GM23338 (cell line): ENCODE data around the gene PCIF1. TPM values are rescaled to one million over a fixed set of nuclear protein-coding genes. Genes with fewer than 3 reads are reported as not detected.

Source experiments
- ATAC-seq: fragments of 200-7000 bp; cut with Tn5 transposase; 3 replicates; pipeline ENCODE4 v1.9.1; 2020
- DNase-seq: peaks from one replicate; pipeline ENCODE4 v3.0.0-alpha.2; 2015; ENCODE audit warnings: low spot score
- H2AFZ ChIP-seq: fragments of 200-600 bp; sonication (generic); 2 replicates; pipeline ENCODE4 v1.8.0; 2016; ENCODE audit warnings: antibody characterized with exemption, mild to moderate bottlenecking, moderate library complexity
- H3F3A ChIP-seq: fragments of 200-600 bp; sonication (generic); replicated peaks from 2 replicates; pipeline ENCODE4 v1.8.0; 2017; ENCODE audit warnings: antibody characterized with exemption, mixed run types, low read depth
- H3K27ac ChIP-seq: fragments of 200-600 bp; sonication (generic); 2 replicates; pipeline ENCODE4 v1.6.1; 2016; ENCODE audit warnings: low read depth
- H3K27me3 ChIP-seq: fragments of 200-600 bp; sonication (generic); 2 replicates; pipeline ENCODE4 v1.8.0; 2016; ENCODE audit warnings: mild to moderate bottlenecking, mixed run types, moderate library complexity; ENCODE audit not compliant: insufficient read depth
- H3K36me3 ChIP-seq: fragments of 200-600 bp; sonication (generic); 2 replicates; pipeline ENCODE4 v1.8.0; 2016; ENCODE audit warnings: mild to moderate bottlenecking; ENCODE audit not compliant: insufficient read depth
- H3K4me1 ChIP-seq: fragments of 200-600 bp; sonication (generic); 2 replicates; pipeline ENCODE4 v1.8.0; 2016; ENCODE audit warnings: mild to moderate bottlenecking, moderate library complexity; ENCODE audit not compliant: insufficient read depth
- H3K4me2 ChIP-seq: fragments of 200-600 bp; sonication (generic); 2 replicates; pipeline ENCODE4 v1.7.1; 2017; ENCODE audit warnings: mixed run types
- H3K4me3 ChIP-seq: fragments of 200-600 bp; sonication (generic); 2 replicates; pipeline ENCODE4 v1.6.1; 2016; ENCODE audit warnings: mixed run types
- H3K79me2 ChIP-seq: fragments of 200-600 bp; sonication (generic); replicated peaks from 2 replicates; pipeline ENCODE4 v1.8.0; 2017; ENCODE audit warnings: mild to moderate bottlenecking; ENCODE audit not compliant: insufficient read depth
- H3K9me2 ChIP-seq: fragments of 200-600 bp; sonication (generic); 2 replicates; pipeline ENCODE4 v1.8.0; 2017; ENCODE audit not compliant: insufficient read depth
- H4K20me1 ChIP-seq: fragments of 200-600 bp; sonication (generic); replicated peaks from 2 replicates; pipeline ENCODE4 v1.8.0; 2017; ENCODE audit warnings: mild to moderate bottlenecking; ENCODE audit not compliant: insufficient read depth
- H3K27ac Mint-ChIP-seq: 2 replicates; pipeline ENCODE4 v1.8.0; 2020; ENCODE audit warnings: inconsistent platforms, mild to moderate bottlenecking, moderate library complexity, mixed read lengths
- H3K27me3 Mint-ChIP-seq: 3 replicates; pipeline ENCODE4 v1.8.0; 2022; ENCODE audit warnings: low read depth, mild to moderate bottlenecking, moderate library complexity, mixed read lengths, inconsistent platforms; ENCODE audit not compliant: insufficient read depth, poor library complexity
- H3K36me3 Mint-ChIP-seq: 3 replicates; pipeline ENCODE4 v1.8.0; 2021; ENCODE audit warnings: low read depth, mild to moderate bottlenecking, inconsistent platforms, moderate library complexity, mixed read lengths
- H3K4me1 Mint-ChIP-seq: 3 replicates; pipeline ENCODE4 v1.8.0; 2020; ENCODE audit warnings: mild to moderate bottlenecking, inconsistent platforms, mixed read lengths
- H3K4me3 Mint-ChIP-seq: 3 replicates; pipeline ENCODE4 v1.8.0; 2021; ENCODE audit warnings: moderate library complexity, mild to moderate bottlenecking, inconsistent platforms, mixed read lengths
- H3K9me3 Mint-ChIP-seq: 3 replicates; pipeline ENCODE4 v1.8.0; 2020; ENCODE audit warnings: moderate library complexity, mild to moderate bottlenecking, inconsistent platforms, mixed read lengths
- CREB1 ChIP-seq: fragments of 250-450 bp; sonication (Bioruptor Pico); IDR thresholded peaks from 2 replicates; pipeline ENCODE4 v1.5.0; 2020; ENCODE audit warnings: low read depth, mild to moderate bottlenecking, moderate library complexity
- EZH2 ChIP-seq: fragments of 200-600 bp; sonication (generic); IDR thresholded peaks from one replicate; pipeline ENCODE4 v1.8.0; 2017; ENCODE audit warnings: antibody characterized with exemption, mild to moderate bottlenecking, low read depth; ENCODE audit not compliant: unreplicated experiment
- EZH2phosphoT487 ChIP-seq: fragments of 200-600 bp; sonication (generic); IDR thresholded peaks from one replicate; pipeline ENCODE4 v1.8.1; 2018; ENCODE audit warnings: antibody characterized with exemption; ENCODE audit not compliant: unreplicated experiment
- JUNB ChIP-seq: IDR thresholded peaks from one replicate; pipeline ENCODE4 v1.6.1; 2016; ENCODE audit warnings: antibody characterized with exemption; ENCODE audit not compliant: unreplicated experiment
- NANOG ChIP-seq: IDR thresholded peaks from 2 replicates; pipeline ENCODE4 v1.6.1; 2016; ENCODE audit warnings: antibody characterized with exemption, borderline replicate concordance
- REST ChIP-seq: IDR thresholded peaks from one replicate; pipeline ENCODE4 v1.6.1; 2018; ENCODE audit warnings: antibody characterized with exemption; ENCODE audit not compliant: unreplicated experiment
- STAT1 ChIP-seq: IDR thresholded peaks from one replicate; pipeline ENCODE4 v1.6.1; 2016; ENCODE audit warnings: antibody characterized with exemption; ENCODE audit not compliant: unreplicated experiment
- ZNF114 ChIP-seq: fragments of 250-450 bp; sonication (Bioruptor Pico); IDR thresholded peaks from 2 replicates; pipeline ENCODE4 v1.5.0; 2020; ENCODE audit warnings: mild to moderate bottlenecking, moderate library complexity
- ZNF331 ChIP-seq: fragments of 250-450 bp; sonication (Bioruptor Pico); IDR thresholded peaks from 2 replicates; pipeline ENCODE4 v1.5.0; 2020; ENCODE audit warnings: low read depth, mild to moderate bottlenecking, moderate library complexity
- polyA plus RNA-seq: library from polyadenylated mRNA; unstranded; fragments of >200 nt; fragmentation: Nextera tagmentation; extraction: Ambion mirVana; gene quantifications from 2 replicates; pipeline ENCODE4 v1.2.1, GENCODE V29; 2016
- total RNA-seq: library from RNA; depleted of rRNA; stranded (reverse); fragments of >200 nt; shearing (Covaris generic); gene quantifications from 2 replicates; pipeline ENCODE4 v1.2.3, GENCODE V29; 2014
- TF ChIP-seq, protein P1 (sequence below): fragments of 250-450 bp; sonication (Bioruptor Pico); IDR thresholded peaks from 2 replicates; pipeline ENCODE4 v1.5.0; 2020; ENCODE audit warnings: mild to moderate bottlenecking, moderate library complexity

Gene PCIF1
- total and polyA plus RNA-seq, 2 experiments from 2014 or later = 26.1 to 28.3 TPM

DNA sequence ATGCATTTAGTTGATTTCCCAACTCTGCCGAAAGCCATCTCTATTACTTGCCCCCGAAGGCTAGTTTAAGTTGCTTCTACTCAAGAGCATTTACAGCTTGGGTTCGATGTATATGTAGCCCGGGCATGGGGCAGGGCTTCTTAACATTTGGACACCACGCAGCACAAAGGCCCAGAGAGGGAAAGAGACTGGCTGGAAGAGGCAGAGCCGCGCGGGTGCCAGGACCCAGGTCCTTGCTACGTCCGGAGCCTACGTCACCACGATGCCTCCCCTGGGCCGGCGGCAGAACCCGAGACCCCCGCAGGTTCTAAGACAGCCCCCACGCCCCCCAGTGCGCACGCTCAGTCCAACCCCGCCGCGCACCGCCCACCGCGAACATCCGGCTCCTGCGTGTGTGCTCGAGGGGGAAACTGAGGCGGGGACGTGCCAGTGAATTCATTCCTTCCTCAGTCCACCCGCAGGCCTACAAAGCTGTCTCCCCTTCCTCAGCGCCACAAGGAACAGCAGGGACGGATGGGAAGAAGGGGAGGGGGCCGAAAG, 367 bp upstream of the PCIF1 start:
- peak overlapping the region; percentile 100 for H3K27ac Mint-ChIP-seq
- peaks cover 25% of the 10 kb centered on the region for H3K27me3 Mint-ChIP-seq

DNA sequence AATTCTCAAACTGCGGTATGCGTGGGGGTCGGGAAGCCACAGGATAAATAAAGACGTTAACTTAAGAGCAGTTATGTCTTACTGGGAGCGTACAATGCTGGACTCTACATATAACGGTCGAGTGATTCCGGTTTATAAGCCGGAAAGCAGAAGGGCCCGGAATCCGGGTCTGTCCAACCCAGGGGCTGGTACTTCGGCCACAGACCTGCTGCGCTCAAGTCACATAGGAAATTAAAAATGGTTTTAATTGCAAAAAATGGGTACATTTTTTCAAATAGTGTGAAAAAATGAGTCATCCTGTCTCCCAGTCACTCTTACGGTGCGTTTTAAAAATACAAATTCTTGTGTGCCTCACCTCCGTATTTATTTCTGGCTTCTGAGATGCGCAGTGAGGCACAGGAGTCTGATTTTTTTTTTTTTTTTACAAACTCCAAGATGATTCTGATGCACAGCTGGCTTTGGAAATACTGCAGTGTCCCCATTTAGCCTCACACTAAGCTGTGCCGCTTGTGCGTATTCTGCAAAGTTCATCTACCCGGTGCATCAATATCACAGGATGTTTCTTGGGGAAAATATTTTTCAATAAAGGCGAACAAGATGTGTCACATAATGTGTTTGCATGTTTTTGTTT, 1.0 kb downstream of the PCIF1 start:
- Histone ChIP-seq H3F3A (peaks cover 26% of the 10 kb centered on the region), H3K4me2 (peak overlapping the region; percentile 80), H3K4me3 (peak overlapping the region; percentile 61), H3K4me1 (peaks cover 33% of the 10 kb centered on the region), H3K79me2 (peaks cover 29% of the 10 kb centered on the region), H3K27me3 (no peaks in the 10 kb centered on the region), H4K20me1 (no peaks in the 10 kb centered on the region), H3K9me2 (no peaks in the 10 kb centered on the region), H3K36me3 (peaks cover 12% of the 10 kb centered on the region; the same call in 1 of the 2 replicates), H2AFZ (no peak overlapping the region), H3K27ac (peak overlapping the region; percentile 68)
- Mint-ChIP-seq H3K9me3 (peaks cover 3% of the 10 kb centered on the region; the same call in 1 of the 3 replicates), H3K36me3 (peaks cover 42% of the 10 kb centered on the region), H3K4me3 (peak overlapping the region; percentile 89), H3K4me1 (peaks cover 39% of the 10 kb centered on the region), H3K27me3 (peaks cover 19% of the 10 kb centered on the region), H3K27ac (peak overlapping the region; percentile 95)
- ATAC-seq (no peak), DNase-seq (no peak)
- TF ChIP-seq, protein P1, sequence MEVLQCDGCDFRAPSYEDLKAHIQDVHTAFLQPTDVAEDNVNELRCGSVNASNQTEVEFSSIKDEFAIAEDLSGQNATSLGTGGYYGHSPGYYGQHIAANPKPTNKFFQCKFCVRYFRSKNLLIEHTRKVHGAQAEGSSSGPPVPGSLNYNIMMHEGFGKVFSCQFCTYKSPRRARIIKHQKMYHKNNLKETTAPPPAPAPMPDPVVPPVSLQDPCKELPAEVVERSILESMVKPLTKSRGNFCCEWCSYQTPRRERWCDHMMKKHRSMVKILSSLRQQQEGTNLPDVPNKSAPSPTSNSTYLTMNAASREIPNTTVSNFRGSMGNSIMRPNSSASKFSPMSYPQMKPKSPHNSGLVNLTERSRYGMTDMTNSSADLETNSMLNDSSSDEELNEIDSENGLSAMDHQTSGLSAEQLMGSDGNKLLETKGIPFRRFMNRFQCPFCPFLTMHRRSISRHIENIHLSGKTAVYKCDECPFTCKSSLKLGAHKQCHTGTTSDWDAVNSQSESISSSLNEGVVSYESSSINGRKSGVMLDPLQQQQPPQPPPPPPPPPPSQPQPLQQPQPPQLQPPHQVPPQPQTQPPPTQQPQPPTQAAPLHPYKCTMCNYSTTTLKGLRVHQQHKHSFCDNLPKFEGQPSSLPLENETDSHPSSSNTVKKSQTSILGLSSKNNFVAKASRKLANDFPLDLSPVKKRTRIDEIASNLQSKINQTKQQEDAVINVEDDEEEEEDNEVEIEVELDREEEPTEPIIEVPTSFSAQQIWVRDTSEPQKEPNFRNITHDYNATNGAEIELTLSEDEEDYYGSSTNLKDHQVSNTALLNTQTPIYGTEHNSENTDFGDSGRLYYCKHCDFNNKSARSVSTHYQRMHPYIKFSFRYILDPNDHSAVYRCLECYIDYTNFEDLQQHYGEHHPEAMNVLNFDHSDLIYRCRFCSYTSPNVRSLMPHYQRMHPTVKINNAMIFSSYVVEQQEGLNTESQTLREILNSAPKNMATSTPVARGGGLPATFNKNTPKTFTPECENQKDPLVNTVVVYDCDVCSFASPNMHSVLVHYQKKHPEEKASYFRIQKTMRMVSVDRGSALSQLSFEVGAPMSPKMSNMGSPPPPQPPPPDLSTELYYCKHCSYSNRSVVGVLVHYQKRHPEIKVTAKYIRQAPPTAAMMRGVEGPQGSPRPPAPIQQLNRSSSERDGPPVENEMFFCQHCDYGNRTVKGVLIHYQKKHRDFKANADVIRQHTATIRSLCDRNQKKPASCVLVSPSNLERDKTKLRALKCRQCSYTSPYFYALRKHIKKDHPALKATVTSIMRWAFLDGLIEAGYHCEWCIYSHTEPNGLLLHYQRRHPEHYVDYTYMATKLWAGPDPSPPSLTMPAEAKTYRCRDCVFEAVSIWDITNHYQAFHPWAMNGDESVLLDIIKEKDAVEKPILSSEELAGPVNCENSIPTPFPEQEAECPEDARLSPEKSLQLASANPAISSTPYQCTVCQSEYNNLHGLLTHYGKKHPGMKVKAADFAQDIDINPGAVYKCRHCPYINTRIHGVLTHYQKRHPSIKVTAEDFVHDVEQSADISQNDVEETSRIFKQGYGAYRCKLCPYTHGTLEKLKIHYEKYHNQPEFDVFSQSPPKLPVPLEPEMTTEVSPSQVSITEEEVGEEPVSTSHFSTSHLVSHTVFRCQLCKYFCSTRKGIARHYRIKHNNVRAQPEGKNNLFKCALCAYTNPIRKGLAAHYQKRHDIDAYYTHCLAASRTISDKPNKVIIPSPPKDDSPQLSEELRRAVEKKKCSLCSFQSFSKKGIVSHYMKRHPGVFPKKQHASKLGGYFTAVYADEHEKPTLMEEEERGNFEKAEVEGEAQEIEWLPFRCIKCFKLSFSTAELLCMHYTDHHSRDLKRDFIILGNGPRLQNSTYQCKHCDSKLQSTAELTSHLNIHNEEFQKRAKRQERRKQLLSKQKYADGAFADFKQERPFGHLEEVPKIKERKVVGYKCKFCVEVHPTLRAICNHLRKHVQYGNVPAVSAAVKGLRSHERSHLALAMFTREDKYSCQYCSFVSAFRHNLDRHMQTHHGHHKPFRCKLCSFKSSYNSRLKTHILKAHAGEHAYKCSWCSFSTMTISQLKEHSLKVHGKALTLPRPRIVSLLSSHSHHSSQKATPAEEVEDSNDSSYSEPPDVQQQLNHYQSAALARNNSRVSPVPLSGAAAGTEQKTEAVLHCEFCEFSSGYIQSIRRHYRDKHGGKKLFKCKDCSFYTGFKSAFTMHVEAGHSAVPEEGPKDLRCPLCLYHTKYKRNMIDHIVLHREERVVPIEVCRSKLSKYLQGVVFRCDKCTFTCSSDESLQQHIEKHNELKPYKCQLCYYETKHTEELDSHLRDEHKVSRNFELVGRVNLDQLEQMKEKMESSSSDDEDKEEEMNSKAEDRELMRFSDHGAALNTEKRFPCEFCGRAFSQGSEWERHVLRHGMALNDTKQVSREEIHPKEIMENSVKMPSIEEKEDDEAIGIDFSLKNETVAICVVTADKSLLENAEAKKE (CRISPR knock-in tag) = no peak
- TF ChIP-seq ZNF114 (CRISPR knock-in tag) = no peak
- no peak for TF ChIP-seq STAT1
- TF ChIP-seq CREB1 = no peak
- no peak for TF ChIP-seq EZH2
- no peak for TF ChIP-seq JUNB
- no peak for TF ChIP-seq REST
- no peak for TF ChIP-seq ZNF331 (CRISPR knock-in tag)
- no peak for TF ChIP-seq NANOG
- TF ChIP-seq EZH2phosphoT487 = no peak

More for the DNA sequence above, 367 bp upstream of the PCIF1 start:
- Histone ChIP-seq H3F3A (peaks cover 23% of the 10 kb centered on the region), H3K27ac (peak overlapping the region; percentile 99), H3K4me2 (peak overlapping the region; percentile 99), H3K4me1 (peaks cover 33% of the 10 kb centered on the region), H3K79me2 (peaks cover 29% of the 10 kb centered on the region), H3K36me3 (no peaks in the 10 kb centered on the region), H3K27me3 (no peaks in the 10 kb centered on the region), H2AFZ (no peak overlapping the region), H3K9me2 (no peaks in the 10 kb centered on the region), H4K20me1 (no peaks in the 10 kb centered on the region), H3K4me3 (peak overlapping the region; percentile 61)
- peaks cover 3% of the 10 kb centered on the region; the same call in 1 of the 3 replicates for H3K9me3 Mint-ChIP-seq
- ATAC-seq (peak; percentile 27), DNase-seq (peak; percentile 77)
- H3K4me3 Mint-ChIP-seq = peak overlapping the region; percentile 98
- peaks cover 30% of the 10 kb centered on the region for H3K36me3 Mint-ChIP-seq
- H3K4me1 Mint-ChIP-seq = peaks cover 37% of the 10 kb centered on the region
- TF ChIP-seq NANOG = no peak
- peak; percentile 81 for TF ChIP-seq CREB1
